IPS-NIHi7 (cell line): ENCODE measurements around the gene KPNB1.

Source experiments
- DNase-seq: peaks from one replicate; pipeline ENCODE4 v3.0.0; 2012; ENCODE audit warnings: mixed read lengths; ENCODE audit errors: extremely low spot score

KPNB1 gene

DNA sequence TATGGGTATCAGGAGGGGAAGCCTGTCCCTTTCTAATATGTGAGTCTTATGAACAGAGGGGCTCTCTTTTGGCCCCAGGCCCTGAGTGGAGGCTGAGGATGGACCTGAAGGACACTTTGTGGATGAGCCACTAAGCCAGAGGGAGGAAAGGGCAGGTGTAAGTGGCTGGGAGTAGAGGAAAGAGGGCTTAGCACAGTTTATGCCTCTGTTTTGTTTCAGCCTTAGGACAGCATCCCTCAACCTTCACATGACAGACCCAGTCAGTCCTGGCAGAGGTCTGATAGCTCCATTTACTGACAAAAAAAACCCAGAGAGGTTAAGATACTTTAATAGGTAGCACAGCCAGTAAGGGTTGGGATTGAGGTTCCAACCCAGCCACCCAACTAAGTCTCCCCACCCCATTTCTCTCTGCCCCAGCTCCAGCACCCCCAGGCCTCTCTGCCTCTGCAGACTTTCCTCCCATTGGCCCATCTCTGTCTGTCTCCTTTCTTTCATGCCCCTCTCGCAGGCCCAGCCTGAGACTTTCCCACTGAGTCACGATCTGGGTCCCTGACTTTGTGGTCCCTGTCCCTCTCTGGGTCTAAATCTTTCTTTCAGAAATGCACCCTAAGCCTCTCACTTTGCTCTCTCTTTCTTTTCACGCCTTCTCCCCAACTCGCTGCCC is 78.6 kb downstream of the KPNB1 start:
- no peak for DNase-seq

DNA sequence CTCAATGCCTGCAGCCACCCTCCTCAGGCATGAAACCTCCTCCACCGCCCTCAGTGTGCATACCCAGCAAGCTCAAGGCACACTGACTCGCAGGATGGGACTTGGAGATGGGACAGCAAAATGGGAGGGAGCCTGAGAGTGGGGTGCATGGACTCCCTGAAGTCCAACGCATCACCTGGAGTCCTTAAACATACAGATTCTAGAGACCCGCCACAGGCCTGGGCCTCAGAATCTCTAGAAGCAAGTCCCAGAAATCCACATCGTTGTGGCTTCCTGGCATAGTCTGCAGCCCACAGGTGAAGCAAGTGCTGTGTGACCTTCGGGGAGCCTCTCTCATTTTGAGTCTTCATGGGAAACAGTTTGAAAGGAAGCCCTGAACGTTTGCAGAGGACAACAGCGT is 79.8 kb downstream of the KPNB1 start:
- no peak for DNase-seq

DNA sequence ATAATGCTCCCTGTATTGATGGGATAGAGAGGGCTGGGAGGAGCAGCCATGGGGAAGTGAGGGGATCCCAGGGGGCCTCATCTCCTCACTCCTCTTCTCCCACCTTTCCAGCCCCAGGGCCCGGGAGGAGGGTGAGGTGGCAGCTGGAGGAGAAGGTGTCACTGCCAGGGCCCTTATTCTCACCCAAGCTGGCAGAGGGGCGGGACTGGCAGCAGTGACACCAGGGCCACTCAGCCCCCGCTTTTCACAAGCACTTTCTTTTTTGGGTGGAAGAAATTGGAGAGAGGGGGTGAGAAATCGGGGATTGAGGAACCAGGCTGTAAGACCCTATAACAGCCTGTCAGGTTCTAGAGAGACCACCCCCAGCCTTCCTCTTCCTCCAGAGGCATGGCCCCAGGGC is 81.0 kb downstream of the KPNB1 start:
- DNase-seq, result no peak

DNA sequence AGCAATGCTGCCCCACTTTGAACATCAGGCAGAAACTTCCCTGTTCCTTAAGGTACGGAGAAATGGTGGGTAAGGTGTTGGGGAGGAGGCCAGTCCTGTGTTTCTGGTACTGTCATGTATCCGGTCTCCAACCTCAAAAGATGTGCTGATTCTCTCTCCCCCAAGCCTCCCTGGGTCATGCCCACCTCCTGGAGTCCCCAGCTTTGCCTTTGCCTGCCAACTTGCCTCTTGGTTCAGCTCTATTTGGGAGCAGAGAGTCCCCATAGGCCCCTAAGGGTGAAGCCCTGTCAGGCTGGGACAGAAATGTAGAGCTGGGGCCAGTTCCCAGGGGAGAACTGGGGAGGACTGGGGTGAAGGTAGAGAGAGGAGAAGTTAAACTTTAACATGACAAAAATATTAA is 81.7 kb downstream of the KPNB1 start:
- no peak for DNase-seq

DNA sequence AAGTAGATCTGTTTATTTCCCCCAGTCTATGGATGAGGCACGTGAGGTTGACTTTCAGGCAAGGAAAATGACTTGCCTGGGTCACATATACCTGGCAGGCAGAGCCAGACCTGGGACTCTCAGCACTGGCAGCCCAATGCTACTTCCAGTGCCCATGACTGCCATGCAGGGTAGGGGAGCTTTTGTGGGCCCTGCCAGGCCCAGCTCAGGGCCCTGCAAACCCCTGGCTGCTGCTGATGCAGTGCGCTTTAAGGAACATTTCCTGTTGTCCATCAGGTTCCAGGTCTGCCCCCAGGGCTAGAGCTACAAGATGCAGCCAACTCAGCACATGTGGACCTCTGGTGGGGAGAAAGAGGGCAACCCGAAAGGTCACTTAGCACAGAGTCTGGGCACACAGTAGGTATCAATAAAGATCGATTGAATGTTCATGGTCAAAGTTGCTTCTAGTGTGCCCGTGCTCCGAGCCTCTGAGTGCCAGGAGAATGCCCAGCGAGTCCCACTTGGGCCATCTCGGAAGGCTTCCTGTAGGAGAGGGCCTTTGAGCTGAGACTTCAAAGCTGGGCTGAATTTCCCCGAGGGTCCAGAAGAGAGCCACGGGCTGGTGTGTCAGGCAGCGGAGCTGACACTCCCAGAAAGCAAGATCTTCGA is 82.8 kb downstream of the KPNB1 start:
- DNase-seq, result no peak

DNA sequence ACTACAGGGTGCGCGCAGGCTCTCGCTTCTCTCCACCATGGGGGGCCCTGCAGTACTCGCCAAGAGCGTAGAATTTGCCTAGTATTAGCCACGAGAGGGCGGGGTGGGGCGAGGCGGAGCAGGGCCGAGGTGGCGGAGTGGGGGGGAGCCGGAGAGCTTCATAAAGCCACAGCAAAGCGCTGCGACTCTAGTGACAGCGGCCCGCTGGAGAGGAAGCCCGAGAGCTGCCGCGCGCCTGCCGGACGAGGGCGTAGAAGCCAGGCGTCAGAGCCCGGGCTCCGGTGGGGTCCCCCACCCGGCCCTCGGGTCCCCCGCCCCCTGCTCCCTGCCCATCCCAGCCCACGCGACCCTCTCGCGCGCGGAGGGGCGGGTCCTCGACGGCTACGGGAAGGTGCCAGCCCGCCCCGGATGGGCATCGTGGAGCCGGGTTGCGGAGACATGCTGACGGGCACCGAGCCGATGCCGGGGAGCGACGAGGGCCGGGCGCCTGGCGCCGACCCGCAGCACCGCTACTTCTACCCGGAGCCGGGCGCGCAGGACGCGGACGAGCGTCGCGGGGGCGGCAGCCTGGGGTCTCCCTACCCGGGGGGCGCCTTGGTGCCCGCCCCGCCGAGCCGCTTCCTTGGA is 83.4 kb downstream of the KPNB1 start, which contains the start of gene TBX21:
TSS of gene TBX21 (plus strand) at position 190 of the 627 bp plus-strand sequence. CDS start at position 409, 219 bp downstream.
- DNase-seq, result peak; percentile 79

DNA sequence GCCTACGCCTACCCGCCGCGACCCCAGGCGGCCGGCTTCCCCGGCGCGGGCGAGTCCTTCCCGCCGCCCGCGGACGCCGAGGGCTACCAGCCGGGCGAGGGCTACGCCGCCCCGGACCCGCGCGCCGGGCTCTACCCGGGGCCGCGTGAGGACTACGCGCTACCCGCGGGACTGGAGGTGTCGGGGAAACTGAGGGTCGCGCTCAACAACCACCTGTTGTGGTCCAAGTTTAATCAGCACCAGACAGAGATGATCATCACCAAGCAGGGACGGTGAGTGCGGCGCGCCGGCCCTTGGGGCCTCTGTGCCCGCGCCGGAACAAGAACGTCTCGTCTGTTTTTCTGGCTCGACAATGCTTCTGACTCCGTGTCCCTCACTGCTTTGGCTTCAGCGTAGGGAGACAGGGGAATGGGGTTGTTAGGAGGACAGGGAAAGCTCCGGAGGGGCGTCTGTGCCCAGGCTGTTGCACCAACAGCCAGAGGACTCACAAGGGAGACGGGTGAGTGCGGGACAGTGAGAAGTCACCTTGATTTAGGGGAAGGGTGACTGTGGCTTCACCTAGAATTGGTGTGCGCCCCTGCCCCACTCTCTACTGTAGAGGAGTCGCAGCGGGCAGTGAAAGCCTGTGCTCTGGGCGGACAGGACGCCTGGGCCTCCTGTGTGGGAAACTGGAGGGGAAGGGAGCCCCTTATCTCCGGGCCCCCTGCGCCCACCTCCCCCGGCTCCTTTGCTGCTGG is 84.1 kb downstream of the KPNB1 start:
- DNase-seq, result no peak

DNA sequence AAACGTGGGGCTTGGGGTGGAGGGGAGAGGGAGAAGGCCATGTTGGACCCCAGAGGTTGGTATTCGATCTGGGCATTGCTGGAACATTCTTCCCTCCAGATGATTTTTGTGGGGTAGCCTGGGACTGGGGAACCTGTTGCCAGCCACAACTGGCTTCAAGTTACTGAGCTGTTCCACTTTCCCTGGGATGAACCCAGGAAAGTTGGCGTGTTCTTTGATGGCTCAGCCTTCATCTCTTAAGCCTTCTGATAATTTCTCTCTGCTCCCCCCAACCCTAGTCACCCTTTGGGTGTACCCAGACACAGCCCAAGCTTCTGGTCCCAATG is 85.4 kb downstream of the KPNB1 start:
- DNase-seq, result no peak
